GM18517 (cell line): Measurements from ENCODE around the gene CHMP4B.

ENCODE experiments used
- ATAC-seq: cut with Tn5 transposase; IDR thresholded peaks from one replicate; pipeline ENCODE4 v1.9.1; 2021; ENCODE audit warnings: mild to moderate bottlenecking, moderate library complexity; ENCODE audit not compliant: unreplicated experiment

CHMP4B gene

GRCh38 chr20:33817411-33817810 lies 6.3 kb downstream of the CHMP4B start:
- ATAC-seq, result no peak

- no peak for ATAC-seq
These were observed 8.3 kb downstream of the CHMP4B start for GRCh38 chr20:33819456-33819855.

GRCh38 chr20:33820362-33820761 lies 9.2 kb downstream of the CHMP4B start:
- no peak for ATAC-seq

GRCh38 chr20:33821270-33821836 lies 10.2 kb downstream of the CHMP4B start:
- no peak for ATAC-seq

- ATAC-seq, result no peak
These were observed 11.3 kb downstream of the CHMP4B start for GRCh38 chr20:33822423-33822822.

- ATAC-seq, result no peak
These were observed 11.8 kb downstream of the CHMP4B start for GRCh38 chr20:33822991-33823390.

- no peak for ATAC-seq
These were observed 13.7 kb downstream of the CHMP4B start for GRCh38 chr20:33824852-33825251.

- ATAC-seq, result no peak
These were observed 14.5 kb downstream of the CHMP4B start for GRCh38 chr20:33825340-33826269.

- ATAC-seq, result no peak
These were observed 15.2 kb downstream of the CHMP4B start for GRCh38 chr20:33826270-33826897.

GRCh38 chr20:33827109-33827508 lies 16.0 kb downstream of the CHMP4B start:
- no peak for ATAC-seq

- no peak for ATAC-seq
These were observed 16.6 kb downstream of the CHMP4B start for GRCh38 chr20:33827634-33828325.

- no peak for ATAC-seq
These were observed 17.2 kb downstream of the CHMP4B start for GRCh38 chr20:33828326-33828844.

GRCh38 chr20:33828967-33829560 lies 17.9 kb downstream of the CHMP4B start:
- no peak for ATAC-seq

GRCh38 chr20:33829636-33830035 lies 18.5 kb downstream of the CHMP4B start:
- no peak for ATAC-seq

GRCh38 chr20:33830371-33830770 lies 19.2 kb downstream of the CHMP4B start:
- ATAC-seq, result no peak

GRCh38 chr20:33832103-33832804 lies 21.1 kb downstream of the CHMP4B start:
- no peak for ATAC-seq

GRCh38 chr20:33833333-33833732 lies 22.2 kb downstream of the CHMP4B start:
- ATAC-seq, result no peak

- no peak for ATAC-seq
These were observed 24.5 kb downstream of the CHMP4B start for GRCh38 chr20:33835615-33836172.

GRCh38 chr20:33836277-33836676 lies 25.1 kb downstream of the CHMP4B start:
- ATAC-seq, result no peak
